ENCODE results near the gene ARHGAP35.

DNA sequence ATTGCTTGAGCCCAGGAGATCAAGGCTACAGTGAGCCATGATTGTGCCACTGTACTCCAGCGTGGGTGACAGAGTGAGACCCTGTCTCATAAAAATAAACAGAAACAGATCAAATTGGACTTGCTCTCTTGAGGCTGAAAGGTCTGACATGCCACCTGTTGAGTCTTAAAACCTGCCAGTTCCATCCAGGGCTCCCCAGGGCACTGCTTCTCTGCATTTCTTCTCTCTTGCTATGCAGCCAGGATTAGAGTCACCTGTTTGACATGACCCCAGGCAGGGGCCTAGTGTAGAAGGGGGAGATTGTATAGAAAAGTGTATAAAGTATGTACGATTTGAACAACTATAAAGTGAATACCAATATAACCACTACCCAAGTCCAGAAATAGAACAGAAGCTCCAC lies 45.4 kb downstream of the ARHGAP35 start:
- TF ChIP-seq, protein P1, sequence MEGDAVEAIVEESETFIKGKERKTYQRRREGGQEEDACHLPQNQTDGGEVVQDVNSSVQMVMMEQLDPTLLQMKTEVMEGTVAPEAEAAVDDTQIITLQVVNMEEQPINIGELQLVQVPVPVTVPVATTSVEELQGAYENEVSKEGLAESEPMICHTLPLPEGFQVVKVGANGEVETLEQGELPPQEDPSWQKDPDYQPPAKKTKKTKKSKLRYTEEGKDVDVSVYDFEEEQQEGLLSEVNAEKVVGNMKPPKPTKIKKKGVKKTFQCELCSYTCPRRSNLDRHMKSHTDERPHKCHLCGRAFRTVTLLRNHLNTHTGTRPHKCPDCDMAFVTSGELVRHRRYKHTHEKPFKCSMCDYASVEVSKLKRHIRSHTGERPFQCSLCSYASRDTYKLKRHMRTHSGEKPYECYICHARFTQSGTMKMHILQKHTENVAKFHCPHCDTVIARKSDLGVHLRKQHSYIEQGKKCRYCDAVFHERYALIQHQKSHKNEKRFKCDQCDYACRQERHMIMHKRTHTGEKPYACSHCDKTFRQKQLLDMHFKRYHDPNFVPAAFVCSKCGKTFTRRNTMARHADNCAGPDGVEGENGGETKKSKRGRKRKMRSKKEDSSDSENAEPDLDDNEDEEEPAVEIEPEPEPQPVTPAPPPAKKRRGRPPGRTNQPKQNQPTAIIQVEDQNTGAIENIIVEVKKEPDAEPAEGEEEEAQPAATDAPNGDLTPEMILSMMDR (IDR thresholded peaks at IDR 0.05): no peak
- no peak for TF ChIP-seq ZFX (IDR thresholded peaks at IDR 0.05; ENCODE audit: borderline replicate concordance)
